Dedifferentiated amniotic fluid mesenchymal stem cell (primary cell): Measurements from ENCODE around the gene MPRIP.

Experiments used
- DNase-seq: peaks from one replicate; pipeline ENCODE4 v3.0.0-alpha.2; 2016; ENCODE audit errors: extremely low spot score

The MPRIP gene

DNA sequence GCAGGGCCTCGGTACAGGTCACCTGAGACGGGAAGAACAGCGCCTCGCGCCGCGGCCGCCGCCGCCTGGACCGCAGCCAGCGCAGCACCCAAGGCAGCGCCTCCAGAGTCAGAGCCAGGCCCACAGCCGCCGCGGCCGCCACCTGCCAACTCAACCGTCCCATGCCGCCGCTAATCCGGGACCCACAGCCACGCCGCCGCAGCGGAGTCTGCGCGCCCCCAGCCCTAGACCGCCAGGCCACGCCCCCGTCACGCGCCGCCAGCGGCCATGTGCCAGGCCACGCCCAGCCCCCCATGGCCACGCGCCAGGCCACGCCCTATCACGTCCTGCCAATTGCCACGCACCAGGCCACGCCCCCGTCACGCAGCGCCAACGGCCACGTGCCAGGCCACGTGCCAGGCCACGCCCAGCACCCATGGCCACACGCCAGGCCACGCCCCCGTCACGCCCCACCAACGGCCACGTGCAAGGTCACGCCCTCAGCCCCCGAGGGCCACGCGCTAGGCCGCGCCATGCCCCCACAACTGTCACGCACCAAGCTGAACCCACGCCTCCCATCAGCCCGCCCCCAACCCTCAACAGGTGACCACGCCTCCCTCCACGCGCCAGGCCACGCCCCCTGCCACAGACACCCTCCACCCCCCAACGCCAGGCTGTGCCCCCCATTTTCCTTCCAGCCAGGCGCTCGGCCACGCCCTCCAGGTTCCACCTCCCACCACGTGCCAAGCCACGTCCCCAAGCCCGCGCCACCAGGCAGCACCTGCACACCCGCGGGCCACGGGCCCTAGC, 164.1 kb downstream of the MPRIP start, which contains the start of gene PLD6:
TSS of gene PLD6 (minus strand) at position 210 of the 789 bp plus-strand sequence. CDS start at position 163, 47 bp downstream.
- no peak for DNase-seq

DNA sequence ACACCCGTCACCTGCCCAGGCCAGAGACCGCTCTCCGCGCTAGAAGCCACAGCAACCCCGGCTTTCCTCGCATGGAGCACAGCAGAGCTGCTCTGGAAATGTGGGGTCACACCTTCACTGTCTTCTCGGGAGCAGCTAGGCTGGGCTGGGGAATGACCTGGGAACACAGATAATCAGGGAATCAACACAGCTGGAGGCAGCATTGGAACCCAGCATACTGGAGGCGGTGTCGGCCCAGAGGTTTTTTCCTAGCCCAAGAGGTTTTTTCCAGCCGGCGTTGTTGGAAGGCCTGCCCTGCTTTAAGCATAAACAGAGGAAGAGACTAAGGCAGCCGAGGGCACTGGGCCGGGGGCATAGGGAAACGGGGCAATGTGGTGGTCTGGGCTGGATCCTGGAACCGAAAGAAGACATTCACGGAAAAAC, 164.7 kb downstream of the MPRIP start:
- no peak for DNase-seq

- no peak for DNase-seq
These were observed 165.7 kb downstream of the MPRIP start for GRCh38 chr17:17207998-17208397.

- no peak for DNase-seq
These were observed 171.5 kb downstream of the MPRIP start for GRCh38 chr17:17213775-17214174.

DNA sequence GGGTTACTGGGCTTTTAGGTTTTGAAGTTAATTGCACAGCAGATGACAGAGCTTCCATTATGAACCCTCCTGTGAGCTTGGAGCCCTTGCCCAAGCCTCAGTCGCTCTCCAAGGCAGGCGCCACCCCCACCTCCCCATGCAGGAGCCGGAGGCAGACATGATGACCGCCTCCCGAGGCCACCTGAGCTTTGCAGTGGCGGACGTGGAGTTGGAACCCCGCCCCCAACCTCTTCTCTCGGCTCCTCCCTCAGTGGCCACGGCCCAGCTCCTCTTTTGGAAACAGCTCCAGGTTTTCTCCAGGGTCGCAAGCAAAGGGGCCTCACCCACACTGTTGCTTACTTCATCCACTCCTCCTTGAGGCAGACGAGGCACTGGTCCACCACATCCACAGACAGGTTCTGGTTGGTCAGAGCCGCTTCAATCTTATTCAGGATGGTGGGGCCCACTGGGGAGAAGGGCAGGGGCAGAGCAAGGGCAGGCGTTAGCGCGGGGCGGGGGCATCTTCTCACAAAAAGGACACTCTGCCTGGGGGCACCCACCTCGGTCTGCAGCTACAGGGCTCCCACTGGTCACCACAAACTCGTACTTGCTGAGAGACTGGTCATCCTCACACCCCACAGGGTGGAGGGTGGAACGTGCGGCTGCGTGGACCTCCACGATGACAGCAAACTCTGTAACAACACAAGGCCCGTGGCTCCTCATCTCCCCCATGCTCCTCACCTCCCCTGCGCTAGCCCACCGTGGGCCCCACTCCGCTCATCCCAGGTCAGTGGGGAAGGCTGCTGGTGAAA, 172.6 kb downstream of the MPRIP start:
- DNase-seq: no peak

GRCh38 chr17:17215575-17215974, 173.3 kb downstream of the MPRIP start:
- DNase-seq: no peak

- DNase-seq: no peak
These were observed 174.0 kb downstream of the MPRIP start for GRCh38 chr17:17216236-17216635.

DNA sequence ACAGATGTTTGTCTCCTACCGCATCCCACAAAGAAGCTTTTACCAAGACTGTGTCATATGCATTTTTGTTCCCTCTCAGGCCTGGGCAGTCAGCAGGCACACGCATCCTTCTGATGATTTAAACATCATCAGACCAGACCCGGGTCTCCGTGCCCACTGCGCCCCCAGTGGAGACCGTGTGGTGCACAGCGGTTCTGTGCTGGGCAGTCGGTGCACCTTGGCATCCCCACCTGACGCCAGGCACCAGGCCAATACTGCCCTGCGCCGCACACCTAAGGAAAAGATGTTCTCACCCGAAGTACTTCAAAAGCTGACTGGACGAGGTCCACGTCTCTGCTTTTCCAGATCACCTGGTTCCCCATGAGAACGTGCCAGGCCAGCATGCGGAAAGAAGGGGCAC, 174.5 kb downstream of the MPRIP start:
- DNase-seq: no peak

DNA sequence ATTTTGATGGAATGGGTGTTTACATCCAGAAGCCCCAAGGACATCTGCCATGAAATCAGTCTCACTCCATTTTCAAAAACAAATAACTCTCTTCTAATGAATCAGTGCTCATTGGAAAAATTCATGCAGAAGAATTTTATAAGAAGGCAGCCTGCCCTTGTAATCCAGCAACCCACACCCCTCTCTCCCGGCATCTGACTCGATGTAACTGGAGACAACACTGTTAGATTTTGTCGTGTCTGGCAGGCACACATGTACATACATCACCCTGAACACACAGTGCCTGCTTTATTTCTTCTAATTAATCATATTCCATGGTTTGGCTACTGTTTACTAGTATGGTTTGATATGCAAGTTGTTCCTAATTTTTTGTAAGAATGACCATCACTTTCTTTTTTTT, 175.7 kb downstream of the MPRIP start:
- no peak for DNase-seq

DNA sequence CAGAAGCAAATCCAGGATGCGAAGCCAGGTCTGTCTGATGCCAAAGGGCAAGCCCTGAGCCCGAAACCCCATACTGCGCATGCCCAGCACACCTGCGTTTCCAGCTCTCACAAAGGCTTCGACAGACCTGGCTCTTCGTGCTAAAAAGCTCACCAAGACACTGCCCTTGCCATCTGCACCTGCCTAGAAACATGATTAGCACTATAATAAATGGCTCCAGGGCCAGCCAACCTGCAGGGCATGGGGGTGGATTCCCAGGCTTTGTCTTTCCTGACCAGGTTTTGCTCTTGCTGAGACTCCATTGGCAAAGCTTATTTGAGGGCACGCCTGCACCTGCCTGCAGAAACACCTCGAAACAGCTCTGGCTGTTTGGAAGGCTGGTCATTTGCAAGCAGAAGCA, 178.3 kb downstream of the MPRIP start:
- no peak for DNase-seq

DNA sequence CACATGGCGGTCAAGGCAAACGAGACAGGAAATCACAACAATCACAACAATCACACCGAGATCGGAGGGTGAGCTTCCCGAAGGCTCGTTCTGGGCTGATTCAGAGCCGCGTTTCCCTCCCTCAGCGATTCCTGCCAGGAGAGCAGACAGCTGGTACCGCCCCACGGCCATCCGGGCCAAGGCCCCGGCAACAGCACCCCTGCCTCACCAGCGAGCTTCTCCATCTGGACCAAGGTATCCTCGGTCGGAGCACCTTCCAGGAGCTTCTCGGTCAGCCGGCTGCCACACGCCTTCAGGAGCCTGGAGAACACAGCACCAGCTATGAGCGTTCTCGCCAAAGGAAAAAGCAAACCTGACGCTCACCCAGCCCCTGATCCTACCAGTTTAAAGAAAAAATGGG, 179.1 kb downstream of the MPRIP start:
- DNase-seq: no peak

GRCh38 chr17:17223736-17224135, 181.5 kb downstream of the MPRIP start:
- DNase-seq: no peak

DNA sequence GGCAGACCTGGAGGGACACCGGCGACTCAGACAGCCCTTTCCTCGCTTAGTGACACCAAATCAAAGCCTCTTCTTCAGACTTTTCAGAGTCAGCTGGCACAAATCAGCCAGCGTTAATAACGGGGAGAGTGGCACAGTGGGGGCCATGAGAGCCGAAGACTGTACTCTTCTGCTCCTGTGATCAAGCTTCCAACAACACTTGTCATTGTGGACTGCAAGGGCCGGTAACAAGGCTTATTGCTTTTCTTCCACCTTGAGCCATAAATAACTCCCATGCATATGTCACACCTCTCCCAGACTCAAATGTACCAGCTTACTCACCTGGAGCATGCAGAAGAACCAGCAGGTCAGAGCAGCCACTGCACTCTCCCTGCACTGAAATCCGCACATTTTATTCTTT, 181.9 kb downstream of the MPRIP start:
- DNase-seq: no peak

DNA sequence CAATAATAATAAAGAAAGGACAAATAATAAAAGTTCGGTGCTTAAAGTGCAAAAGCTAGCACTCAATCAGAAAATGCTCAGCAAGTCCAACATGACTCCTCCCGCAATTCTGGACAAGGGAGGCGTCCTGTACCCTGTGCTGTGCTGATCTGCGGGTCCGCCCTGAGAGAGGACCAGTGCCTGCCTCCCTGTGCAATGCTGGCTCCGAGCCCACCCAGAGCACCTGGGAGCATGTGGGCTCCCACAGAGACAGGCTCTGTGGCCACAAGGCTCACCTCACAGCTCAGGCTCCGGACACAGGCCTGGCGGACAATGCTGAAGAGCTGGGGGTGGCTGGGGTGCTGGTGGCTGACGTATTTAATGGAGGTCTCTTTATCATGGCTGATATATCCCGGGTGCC, 183.6 kb downstream of the MPRIP start:
- DNase-seq: no peak

- no peak for DNase-seq
These were observed 184.4 kb downstream of the MPRIP start for GRCh38 chr17:17226451-17227265.

GRCh38 chr17:17227608-17228520, 185.6 kb downstream of the MPRIP start:
- DNase-seq: no peak

DNA sequence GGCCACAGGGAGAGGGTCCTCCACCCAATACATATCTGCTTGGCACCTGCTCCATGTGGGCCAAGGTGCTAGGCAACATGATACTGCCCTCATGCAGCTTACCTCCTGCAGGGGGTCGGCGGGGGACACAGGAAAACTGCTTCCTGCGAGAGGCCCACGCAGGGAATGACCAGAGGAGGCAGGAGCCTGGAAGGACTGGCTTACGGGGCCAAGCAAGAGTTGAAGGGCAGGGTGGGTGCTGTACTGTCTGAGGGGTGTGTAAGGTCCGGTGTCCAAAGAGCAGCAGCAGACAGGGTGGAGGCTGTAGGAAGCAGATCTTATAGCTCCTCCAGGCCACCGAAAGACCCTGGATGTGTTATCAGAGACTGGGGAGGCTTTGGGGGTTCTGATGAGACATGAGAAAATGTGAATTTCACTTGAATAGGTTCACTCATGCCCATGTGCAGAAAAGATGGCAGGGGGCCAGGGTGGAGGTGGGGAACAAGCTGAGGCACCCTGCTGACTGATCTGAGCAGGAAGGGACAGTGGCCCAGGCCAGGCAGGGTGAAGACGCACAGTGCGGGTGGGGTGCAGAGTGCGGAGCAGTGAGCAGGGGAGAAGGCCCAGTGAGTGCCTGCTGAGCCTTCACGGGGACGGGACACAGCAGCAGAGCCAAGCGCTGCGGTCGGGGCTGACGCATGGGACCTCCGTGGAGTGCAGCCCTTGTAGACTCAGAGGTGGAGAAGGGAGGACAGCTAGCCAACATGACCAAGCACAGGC, 186.4 kb downstream of the MPRIP start:
- no peak for DNase-seq

GRCh38 chr17:17229416-17230384, 187.4 kb downstream of the MPRIP start:
- DNase-seq: no peak

DNA sequence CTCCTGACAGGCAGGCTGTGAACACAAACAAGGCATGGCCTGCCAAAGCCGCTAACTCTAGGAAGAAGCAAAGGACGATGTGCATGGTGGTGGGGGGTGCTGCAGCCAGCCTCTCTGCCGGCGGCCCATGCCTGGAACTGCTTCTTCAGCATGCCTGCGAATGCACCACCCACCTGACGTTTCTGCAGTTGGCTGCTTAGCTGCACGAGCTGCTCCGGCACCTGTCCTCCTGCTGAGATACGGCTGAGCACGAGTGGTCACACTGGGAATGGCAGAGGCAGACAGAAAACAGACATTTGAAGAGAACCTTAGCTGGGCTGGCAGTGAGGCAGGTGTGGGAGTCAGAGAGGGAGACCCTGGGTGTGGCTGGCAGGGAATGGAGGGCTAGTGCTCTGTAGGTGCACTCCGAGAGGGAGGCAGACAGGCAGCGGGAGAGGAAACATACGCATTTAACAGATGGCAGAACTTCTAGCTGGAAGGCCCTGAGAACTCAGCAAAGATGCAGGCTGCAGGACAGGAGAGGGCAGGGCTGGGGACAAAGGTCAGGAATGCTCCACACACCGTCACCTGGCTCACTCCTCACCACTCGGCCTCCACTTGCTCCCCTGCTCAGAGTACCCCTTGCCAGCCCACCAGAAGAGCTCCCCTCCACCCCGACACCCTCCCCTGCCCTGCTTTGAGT, 189.5 kb downstream of the MPRIP start:
- no peak for DNase-seq
